ENCODE measurements around the gene VPS33B.

GRCh38 chr15:91022832-91023129 lies 387 bp upstream of the VPS33B start:
- TF ChIP-seq EZH2 (IDR thresholded peaks at IDR 0.05; ENCODE audit: insufficient read depth, low read length) (no peak), CTCF (IDR thresholded peaks at IDR 0.05; ENCODE audit: insufficient read depth, low read depth, low read length) (no peak)
